MM.1S (cell line): ENCODE measurements around the gene PTPRZ1.

Experiments used
- DNase-seq: peaks from one replicate; pipeline ENCODE4 v3.0.0-alpha.2; 2015
- H2AFZ ChIP-seq: fragments of 300-600 bp; sonication (generic); 2 replicates; pipeline ENCODE4 v1.6.0; 2016; ENCODE audit warnings: antibody characterized with exemption, low read length
- H3F3A ChIP-seq: fragments of 300-600 bp; sonication (generic); 2 replicates; pipeline ENCODE4 v1.6.1; 2016; ENCODE audit warnings: mild to moderate bottlenecking, antibody characterized with exemption, low read length, moderate library complexity, mixed read lengths; ENCODE audit not compliant: insufficient read depth
- H3K27ac ChIP-seq: fragments of 300-600 bp; sonication (generic); 2 replicates; pipeline ENCODE4 v1.5.1; 2016; ENCODE audit warnings: mild to moderate bottlenecking, low read length
- H3K27me3 ChIP-seq: fragments of 300-600 bp; sonication (generic); replicated peaks from 2 replicates; pipeline ENCODE4 v1.6.0; 2016; ENCODE audit warnings: low read length; ENCODE audit not compliant: insufficient read depth
- H3K36me3 ChIP-seq: fragments of 300-600 bp; sonication (generic); replicated peaks from 2 replicates; pipeline ENCODE4 v1.6.1; 2016; ENCODE audit warnings: mild to moderate bottlenecking, low read length, mixed read lengths; ENCODE audit not compliant: insufficient read depth
- H3K4me1 ChIP-seq: fragments of 300-600 bp; sonication (generic); 2 replicates; pipeline ENCODE4 v1.6.1; 2016; ENCODE audit warnings: low read length, mixed read lengths
- H3K4me2 ChIP-seq: fragments of 300-600 bp; sonication (generic); 2 replicates; pipeline ENCODE4 v1.6.0; 2016; ENCODE audit warnings: low read depth, low read length
- H3K4me3 ChIP-seq: fragments of 300-600 bp; sonication (generic); 2 replicates; pipeline ENCODE4 v1.5.1; 2016; ENCODE audit warnings: low read length, mixed read lengths
- H3K79me2 ChIP-seq: fragments of 300-600 bp; sonication (generic); 2 replicates; pipeline ENCODE4 v1.6.1; 2016; ENCODE audit warnings: mixed run types, low read length, mixed read lengths
- H3K9ac ChIP-seq: fragments of 300-600 bp; sonication (generic); 2 replicates; pipeline ENCODE4 v1.6.1; 2016; ENCODE audit warnings: low read length, mixed read lengths
- H3K9me2 ChIP-seq: fragments of 300-600 bp; sonication (generic); replicated peaks from 2 replicates; pipeline ENCODE4 v1.6.1; 2016; ENCODE audit warnings: mild to moderate bottlenecking, low read length, mixed read lengths; ENCODE audit not compliant: insufficient read depth
- H3K9me3 ChIP-seq: fragments of 300-600 bp; sonication (generic); replicated peaks from 2 replicates; pipeline ENCODE4 v1.6.1; 2016; ENCODE audit warnings: mild to moderate bottlenecking, low read length, mixed read lengths; ENCODE audit not compliant: insufficient read depth
- H4K20me1 ChIP-seq: fragments of 300-600 bp; sonication (generic); 2 replicates; pipeline ENCODE4 v1.6.1; 2016; ENCODE audit warnings: mild to moderate bottlenecking, low read length, moderate library complexity, mixed read lengths; ENCODE audit not compliant: insufficient read depth
- EZH2 ChIP-seq: fragments of 300-600 bp; sonication (generic); optimal IDR thresholded peaks from 2 replicates; pipeline ENCODE3; 2017; ENCODE audit warnings: low read depth, mild to moderate bottlenecking, antibody characterized with exemption, low read length, mixed read lengths
- EZH2phosphoT487 ChIP-seq: fragments of 300-600 bp; sonication (generic); IDR thresholded peaks from 2 replicates; pipeline ENCODE4 v1.6.1; 2018; ENCODE audit warnings: antibody characterized with exemption, low read length
- TF ChIP-seq, protein P1 (sequence below): fragments of 300-600 bp; sonication (generic); IDR thresholded peaks from 2 replicates; pipeline ENCODE4 v1.5.1; 2016; ENCODE audit warnings: antibody characterized with exemption, low read length, mixed read lengths

PTPRZ1 gene

GRCh38 chr7:121953601-121954000 lies 80.6 kb downstream of the PTPRZ1 start:
- H3F3A ChIP-seq, result no peaks in the 10 kb centered on the region
- no peak for TF ChIP-seq EZH2
- TF ChIP-seq EZH2phosphoT487, result no peak
- TF ChIP-seq, protein P1, sequence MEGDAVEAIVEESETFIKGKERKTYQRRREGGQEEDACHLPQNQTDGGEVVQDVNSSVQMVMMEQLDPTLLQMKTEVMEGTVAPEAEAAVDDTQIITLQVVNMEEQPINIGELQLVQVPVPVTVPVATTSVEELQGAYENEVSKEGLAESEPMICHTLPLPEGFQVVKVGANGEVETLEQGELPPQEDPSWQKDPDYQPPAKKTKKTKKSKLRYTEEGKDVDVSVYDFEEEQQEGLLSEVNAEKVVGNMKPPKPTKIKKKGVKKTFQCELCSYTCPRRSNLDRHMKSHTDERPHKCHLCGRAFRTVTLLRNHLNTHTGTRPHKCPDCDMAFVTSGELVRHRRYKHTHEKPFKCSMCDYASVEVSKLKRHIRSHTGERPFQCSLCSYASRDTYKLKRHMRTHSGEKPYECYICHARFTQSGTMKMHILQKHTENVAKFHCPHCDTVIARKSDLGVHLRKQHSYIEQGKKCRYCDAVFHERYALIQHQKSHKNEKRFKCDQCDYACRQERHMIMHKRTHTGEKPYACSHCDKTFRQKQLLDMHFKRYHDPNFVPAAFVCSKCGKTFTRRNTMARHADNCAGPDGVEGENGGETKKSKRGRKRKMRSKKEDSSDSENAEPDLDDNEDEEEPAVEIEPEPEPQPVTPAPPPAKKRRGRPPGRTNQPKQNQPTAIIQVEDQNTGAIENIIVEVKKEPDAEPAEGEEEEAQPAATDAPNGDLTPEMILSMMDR, result no peak
- H3K9me3 ChIP-seq, result no peaks in the 10 kb centered on the region
- no peaks in the 10 kb centered on the region for H3K79me2 ChIP-seq
- no peak overlapping the region for H3K9ac ChIP-seq
- H3K4me3 ChIP-seq, result no peak overlapping the region
- no peaks in the 10 kb centered on the region for H3K9me2 ChIP-seq
- H3K4me2 ChIP-seq, result no peak overlapping the region
- no peaks in the 10 kb centered on the region for H3K36me3 ChIP-seq
- no peak overlapping the region for H2AFZ ChIP-seq
- no peak for DNase-seq
- no peaks in the 10 kb centered on the region for H3K4me1 ChIP-seq
- H4K20me1 ChIP-seq, result no peaks in the 10 kb centered on the region
- no peaks in the 10 kb centered on the region for H3K27me3 ChIP-seq
- no peak overlapping the region for H3K27ac ChIP-seq

GRCh38 chr7:121954803-121955202 lies 81.8 kb downstream of the PTPRZ1 start:
- H3K36me3 ChIP-seq, result no peaks in the 10 kb centered on the region
- H3K9ac ChIP-seq, result no peak overlapping the region
- H3K4me1 ChIP-seq, result no peaks in the 10 kb centered on the region
- no peak overlapping the region for H3K27ac ChIP-seq
- no peaks in the 10 kb centered on the region for H3K9me2 ChIP-seq
- no peak for TF ChIP-seq EZH2
- no peak for TF ChIP-seq EZH2phosphoT487
- TF ChIP-seq, protein P1, result no peak
- H3K79me2 ChIP-seq, result no peaks in the 10 kb centered on the region
- H3K4me2 ChIP-seq, result no peak overlapping the region
- no peaks in the 10 kb centered on the region for H3F3A ChIP-seq
- no peak for DNase-seq
- no peaks in the 10 kb centered on the region for H3K27me3 ChIP-seq
- H3K4me3 ChIP-seq, result no peak overlapping the region
- no peaks in the 10 kb centered on the region for H4K20me1 ChIP-seq
- no peaks in the 10 kb centered on the region for H3K9me3 ChIP-seq
- H2AFZ ChIP-seq, result no peak overlapping the region

DNA sequence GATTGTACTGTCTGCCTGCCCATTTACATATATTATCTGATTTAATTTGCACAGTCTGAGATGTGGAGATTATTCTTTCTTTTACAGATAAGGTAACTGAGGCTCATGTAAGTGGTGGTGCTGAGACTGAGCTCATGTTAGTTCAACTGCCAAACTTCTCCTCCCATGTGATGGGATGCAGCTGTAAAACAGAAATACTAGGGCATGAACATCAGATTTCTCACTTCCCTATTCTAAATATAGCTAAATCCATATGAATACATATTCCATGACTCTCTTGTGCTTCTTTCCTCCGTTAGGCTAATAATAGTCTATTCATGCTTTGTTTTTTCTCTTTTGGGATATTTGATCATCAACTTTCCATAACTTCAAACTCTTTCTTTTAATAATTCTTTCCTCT lies 84.7 kb downstream of the PTPRZ1 start:
- H3K79me2 ChIP-seq, result no peaks in the 10 kb centered on the region
- H3K36me3 ChIP-seq, result no peaks in the 10 kb centered on the region
- H3K4me3 ChIP-seq, result no peak overlapping the region
- H3K9me2 ChIP-seq, result no peaks in the 10 kb centered on the region
- H3K4me1 ChIP-seq, result no peaks in the 10 kb centered on the region
- H3K9ac ChIP-seq, result no peak overlapping the region
- no peaks in the 10 kb centered on the region for H3K9me3 ChIP-seq
- no peak overlapping the region for H3K27ac ChIP-seq
- H3K4me2 ChIP-seq, result no peak overlapping the region
- no peaks in the 10 kb centered on the region for H3F3A ChIP-seq
- no peaks in the 10 kb centered on the region for H4K20me1 ChIP-seq
- TF ChIP-seq, protein P1, result no peak
- no peak for TF ChIP-seq EZH2phosphoT487
- TF ChIP-seq EZH2, result no peak
- H3K27me3 ChIP-seq, result no peaks in the 10 kb centered on the region
- no peak overlapping the region for H2AFZ ChIP-seq
- no peak for DNase-seq
